Posterior vena cava (tissue), 2 donors: ENCODE measurements around the gene VPS37B. TPM values are rescaled to one million over a fixed set of nuclear protein-coding genes. Genes with fewer than 3 reads are reported as not detected.
A peak's percentile ranks its signal among the peaks of the same experiment; 100 is the strongest.

Experiments
- DNase-seq: peaks from one replicate; pipeline ENCODE4 v3.0.0-alpha.2; 2020; ENCODE audit warnings: low spot score
- intact Hi-C, 2 donors: fragments of 100-400 bp; cut with DNase I; formaldehyde crosslinking; loops; one replicate each; pipeline versions ENCODE4 v1.14.1 to v1.14.2; 2022 to 2023
- total RNA-seq, 2 donors: library from RNA; stranded (reverse); fragmentation: NEBNext Ultra II Directional; extraction: Animal tissue kit (Norgen Biotek cat#: 25700); gene quantifications; one replicate each; pipeline ENCODE4 v1.2.1, GENCODE V29; 2021
- donor health status: DM: yes; HTN: yes; CAD: no.
- donor health status: DM: yes; HTN: yes; CAD: no.

Gene VPS37B
- total RNA-seq, 2 donors from 2014 or later: 18.3 to 22.3 TPM

- DNase-seq: peak; percentile 84
- intact Hi-C loops: no loop called here
Observed at GRCh38 chr12:122834921-122835749, 60.8 kb downstream of the VPS37B start, which contains the start of gene HIP1R. HIP1R (plus strand) TSS chr12:122835457; CDS start chr12:122835551, 94 bp downstream.

GRCh38 chr12:122834104-122834920, 61.6 kb downstream of the VPS37B start:
- intact Hi-C loops: no loop called here
- peak; percentile 83 for DNase-seq

DNA sequence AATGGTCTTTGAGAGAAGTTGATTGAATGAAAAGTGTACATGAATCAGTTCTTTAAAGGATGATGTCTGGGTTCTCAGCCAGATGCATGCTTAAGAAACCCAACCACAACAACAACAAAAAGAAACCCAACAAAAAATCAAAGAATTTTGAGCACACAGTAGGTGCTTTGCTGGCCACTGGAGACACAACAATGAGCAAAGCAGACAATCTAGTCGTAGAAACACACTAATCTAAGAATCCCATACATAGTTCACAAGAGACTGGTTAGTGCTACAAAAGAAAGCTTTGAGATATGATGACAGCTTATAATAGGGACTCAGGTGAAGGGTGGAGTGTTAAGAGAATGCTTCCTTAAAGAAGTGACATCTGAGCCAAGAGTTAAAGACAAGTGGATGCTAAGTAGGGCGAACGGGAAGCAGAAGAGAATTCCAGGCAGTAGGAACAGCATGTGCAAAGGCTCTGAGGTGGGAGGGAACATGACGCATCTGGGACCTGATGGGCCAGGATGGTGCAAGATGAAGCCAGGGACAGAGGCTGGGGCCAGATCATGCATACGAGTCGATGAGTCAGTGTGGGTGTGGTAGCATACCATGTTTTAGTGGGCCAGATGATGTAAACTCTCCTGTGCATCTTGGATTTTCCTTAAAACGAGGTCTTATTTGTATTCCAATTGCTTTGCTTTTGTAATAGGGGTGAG, 65.3 kb downstream of the VPS37B start:
- intact Hi-C loops: no loop called here
- DNase-seq: peak; percentile 61

DNA sequence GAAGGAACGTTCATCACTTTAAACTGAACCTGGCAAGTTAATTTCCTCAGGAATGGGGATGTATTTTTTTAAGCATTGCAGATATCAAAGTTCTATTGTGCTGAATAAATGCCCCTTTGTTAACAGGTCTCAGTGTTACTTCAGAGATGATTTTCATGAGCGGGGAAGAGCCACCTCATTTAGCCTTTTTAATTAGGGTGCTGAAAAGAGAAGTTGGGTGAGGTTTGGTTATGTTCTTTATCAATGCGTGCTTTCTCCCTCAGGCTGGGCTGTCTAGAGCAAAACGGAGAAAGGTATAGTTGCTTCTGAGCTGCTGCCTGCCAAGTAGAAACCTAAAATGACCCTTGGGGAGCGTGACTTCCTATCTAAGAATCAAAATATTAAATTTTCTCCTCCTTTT, 68.7 kb downstream of the VPS37B start:
- DNase-seq: no peak
- intact Hi-C loops: no loop called here

GRCh38 chr12:122825773-122826724, 69.9 kb downstream of the VPS37B start:
- peak; percentile 48 for DNase-seq
- intact Hi-C loops: no loop called here

DNA sequence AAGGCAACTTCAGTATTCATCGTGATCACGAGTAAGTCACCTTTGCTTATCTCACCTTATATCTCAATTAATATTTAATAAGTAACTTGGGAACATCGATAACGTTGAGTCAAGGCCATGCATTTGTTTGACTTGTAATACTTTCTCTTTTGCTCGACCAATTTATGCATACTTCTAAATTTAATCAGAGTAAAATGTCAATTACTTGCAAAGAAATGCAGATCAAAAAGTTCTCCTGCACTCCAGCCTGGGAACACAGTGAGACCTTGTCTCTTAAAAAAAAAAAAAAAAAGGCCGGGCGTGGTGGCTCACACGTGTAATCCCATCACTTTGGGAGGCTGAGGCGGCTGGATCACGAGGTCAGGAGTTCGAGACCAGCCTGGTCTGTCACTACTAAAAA, 72.5 kb downstream of the VPS37B start:
- intact Hi-C loops: no loop called here
- no peak for DNase-seq

DNA sequence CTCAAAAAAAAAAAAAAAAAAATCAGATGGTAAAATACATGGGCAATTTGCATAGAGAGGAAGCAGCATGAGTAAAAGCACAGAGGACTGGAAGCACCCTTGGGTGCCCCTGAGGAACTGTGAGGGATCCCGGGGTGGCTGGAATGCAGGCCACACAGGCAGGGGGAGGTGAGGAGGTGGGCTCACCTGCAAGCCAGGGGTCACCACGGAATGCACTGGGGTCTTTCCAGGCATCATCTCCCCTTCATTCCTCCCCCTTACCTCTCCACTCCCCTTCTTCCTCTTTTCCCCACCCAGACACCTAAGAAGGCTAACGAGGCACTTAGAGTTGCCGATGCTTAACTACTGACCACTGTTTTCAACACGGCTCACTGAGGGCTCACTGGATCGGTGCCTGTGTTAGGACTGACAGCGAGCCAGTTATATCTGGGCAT, 75.1 kb downstream of the VPS37B start:
- intact Hi-C loops: no loop called here
- no peak for DNase-seq

- DNase-seq: peak; percentile 9
- intact Hi-C loops: no loop called here
Observed at GRCh38 chr12:122820138-122820537, 75.8 kb downstream of the VPS37B start.

GRCh38 chr12:122819209-122819785, 76.6 kb downstream of the VPS37B start:
- peak; percentile 5 for DNase-seq
- intact Hi-C loops: no loop called here

Other genes starting within 250 kb of the VPS37B start
- gene HCAR2, start 192.8 kb downstream of the VPS37B start, total RNA-seq: under 1 TPM in 1 of 2 donors, not detected in 1; 0.24 TPM
- under 1 TPM; 0.14 to 0.37 TPM for gene HCAR3, start 179.3 kb downstream of the VPS37B start, total RNA-seq
- gene HCAR1, start 165.3 kb downstream of the VPS37B start, total RNA-seq: 1 to 10 TPM in 1 of 2 donors, under 1 TPM in 1; 0.52 to 3.3 TPM
- gene DENR, start 143.3 kb downstream of the VPS37B start, total RNA-seq: 10 to 100 TPM; 32.6 to 32.8 TPM
- gene CCDC62, start 121.6 kb downstream of the VPS37B start, total RNA-seq: under 1 TPM; 0.46 to 0.52 TPM
- gene HIP1R, start 60.7 kb downstream of the VPS37B start, total RNA-seq: 10 to 100 TPM; 12.8 to 19.3 TPM
- gene ABCB9, start 70.3 kb upstream of the VPS37B start, total RNA-seq: 1 to 10 TPM; 3.4 to 5.3 TPM
- gene OGFOD2, start 79.1 kb upstream of the VPS37B start, total RNA-seq: 1 to 10 TPM; 7.6 to 9.6 TPM
- 100 to 1,000 TPM; 125 to 132 TPM for gene ARL6IP4, start 84.6 kb upstream of the VPS37B start, total RNA-seq